HG03520 (cell line): Measurements from ENCODE around the gene CEPT1.
"Not testable (repeated sequence)": the region's sequence is repeated elsewhere in the genome, so short reads cannot be mapped to it uniquely, and the experiment has no call there.

Experiments
- ATAC-seq: cut with Tn5 transposase; IDR thresholded peaks from one replicate; pipeline ENCODE4 v1.9.1; 2021; ENCODE audit warnings: mild to moderate bottlenecking, moderate library complexity; ENCODE audit not compliant: unreplicated experiment

The CEPT1 gene

DNA sequence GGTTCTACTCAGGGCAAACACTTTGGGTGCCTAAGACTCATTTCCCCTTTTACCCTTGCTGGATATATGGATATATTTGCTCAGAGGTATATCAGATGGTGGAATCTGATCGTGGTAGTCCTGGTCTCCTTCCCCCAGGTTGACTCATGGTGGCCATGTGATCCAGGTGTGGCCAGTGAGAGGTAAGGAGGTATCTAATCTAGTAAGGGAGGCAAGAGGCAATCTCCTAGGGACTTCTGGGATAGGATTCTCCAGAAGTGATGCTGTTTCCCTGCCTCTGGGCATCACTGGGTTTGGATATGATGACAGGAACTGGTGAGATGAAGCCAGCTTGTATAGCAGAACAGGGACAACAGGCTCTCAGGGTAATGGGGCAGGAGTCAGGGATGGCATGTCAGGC is 68.9 kb downstream of the CEPT1 start:
- no peak for ATAC-seq

DNA sequence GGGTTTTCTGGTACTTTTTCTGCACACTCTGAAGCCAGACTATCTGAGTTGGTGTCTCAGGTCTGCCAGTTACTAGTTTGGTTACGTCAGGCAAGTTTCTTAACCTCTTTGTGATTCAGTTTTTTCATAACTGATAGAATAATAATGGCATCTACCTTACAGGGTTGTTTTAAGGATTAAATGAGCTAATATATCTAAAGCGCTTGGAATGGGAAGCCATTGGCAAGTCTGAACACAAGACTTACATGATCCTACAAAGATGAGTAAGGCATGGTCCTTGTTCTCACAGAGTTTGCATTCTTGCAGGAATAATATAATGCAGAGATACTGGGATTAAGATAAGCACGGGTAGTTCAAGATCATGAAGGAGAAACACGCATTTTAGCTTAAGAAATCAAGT is 69.6 kb downstream of the CEPT1 start:
- no peak for ATAC-seq

DNA sequence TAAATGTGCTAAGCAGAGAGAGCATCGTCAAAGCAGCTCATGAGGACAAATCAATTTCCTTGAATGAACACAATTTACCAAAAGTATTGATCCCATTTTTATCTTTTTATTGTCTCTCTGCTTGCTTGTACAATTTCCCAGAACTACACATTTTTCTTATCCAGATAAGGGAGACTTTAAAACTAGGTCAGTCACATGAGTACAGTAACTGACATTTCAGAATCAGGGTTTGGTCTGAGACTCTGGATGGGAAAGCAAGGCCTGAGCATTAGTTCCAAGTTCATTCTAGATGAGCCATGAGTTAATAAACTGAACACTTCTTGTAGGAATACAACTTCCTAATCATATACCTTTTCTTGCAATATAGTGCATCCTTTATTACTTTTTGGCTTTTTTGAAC is 71.9 kb downstream of the CEPT1 start:
- ATAC-seq: no peak

DNA sequence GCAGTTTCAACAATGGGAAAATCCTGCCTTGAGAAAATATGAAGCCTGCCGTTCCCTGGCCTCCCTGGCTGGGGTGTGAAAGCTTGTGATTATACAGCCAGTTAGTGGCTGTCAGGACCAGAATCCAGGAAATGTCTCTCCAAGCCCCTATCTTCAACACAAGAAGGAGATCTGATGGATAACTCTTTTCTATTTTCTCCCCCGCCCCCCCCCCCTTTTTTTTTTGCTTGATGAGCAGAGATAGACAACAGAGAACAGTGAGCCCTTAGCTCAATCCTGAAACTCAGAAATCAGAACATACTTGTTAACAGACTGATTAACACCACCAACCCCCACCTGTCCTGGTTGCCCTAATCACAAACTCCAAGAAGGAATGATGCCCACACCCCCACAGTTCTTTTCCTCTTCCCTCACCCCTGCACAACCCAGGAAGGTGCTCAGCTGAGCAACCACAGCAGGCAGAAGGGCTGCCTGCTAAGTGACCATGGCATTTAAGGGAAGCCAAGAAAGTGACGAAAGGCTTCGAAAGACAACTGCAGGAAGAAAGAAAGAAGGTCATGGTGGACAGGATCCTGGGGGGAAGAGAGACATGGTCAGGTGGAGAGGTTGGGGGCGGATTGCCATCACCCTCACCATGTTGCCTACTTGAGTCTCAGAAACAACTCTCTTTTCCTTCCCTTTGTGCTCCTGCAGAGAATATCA is 72.8 kb downstream of the CEPT1 start:
- no peak for ATAC-seq

DNA sequence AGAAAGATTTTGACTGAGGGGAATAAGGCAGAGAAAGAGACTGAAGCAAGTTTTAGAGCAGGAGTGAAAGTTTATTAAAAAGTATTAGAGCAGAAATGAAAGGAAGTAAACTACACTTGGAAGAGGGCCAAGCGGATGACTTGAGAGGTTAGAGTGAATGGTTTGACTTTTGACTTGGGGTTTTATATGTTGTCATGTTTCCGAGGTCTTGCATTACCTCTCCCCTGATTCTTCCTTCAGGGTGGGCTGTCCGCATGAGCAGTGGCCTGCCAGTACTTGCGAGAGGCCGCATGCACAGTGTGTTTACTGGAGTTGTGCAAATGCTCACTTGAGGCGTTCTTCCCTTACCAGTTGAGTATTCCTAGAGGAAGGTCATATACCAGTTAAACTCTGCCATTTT is 73.4 kb downstream of the CEPT1 start:
- ATAC-seq: no peak

DNA sequence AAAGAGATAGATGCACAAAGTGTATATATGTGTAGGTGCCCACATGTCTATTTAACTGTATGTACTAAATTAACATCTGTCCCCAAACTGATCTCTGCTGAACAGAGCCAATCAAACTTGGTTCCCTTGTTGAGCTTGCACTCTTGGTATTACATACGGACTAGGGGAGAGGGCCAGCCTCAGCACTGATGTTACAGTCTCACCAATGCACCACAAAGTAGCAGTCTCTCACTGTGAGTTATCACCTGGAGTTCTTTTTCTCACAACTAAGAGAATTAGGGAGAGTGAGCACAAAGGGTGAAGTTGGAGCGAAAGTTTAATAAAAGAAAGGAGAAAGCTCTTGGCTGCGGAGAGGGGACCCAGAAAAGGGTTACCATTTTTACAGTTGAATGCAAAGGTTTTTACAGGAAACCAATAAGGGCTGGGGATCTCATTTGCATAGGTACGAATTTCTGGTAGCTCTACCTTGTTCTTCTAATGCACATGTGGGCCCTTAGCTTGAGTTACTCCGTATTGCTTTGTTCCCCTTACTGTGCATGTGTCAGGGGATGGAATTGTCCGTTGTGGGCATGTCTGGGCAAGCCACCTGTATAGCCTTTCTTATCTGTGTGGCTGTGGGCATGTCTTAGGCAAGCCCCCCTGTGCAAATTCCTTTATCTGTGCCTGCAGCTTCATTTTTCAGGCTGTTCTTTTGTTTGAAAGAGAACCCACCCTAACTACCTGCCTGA is 74.2 kb downstream of the CEPT1 start:
- ATAC-seq: no peak

DNA sequence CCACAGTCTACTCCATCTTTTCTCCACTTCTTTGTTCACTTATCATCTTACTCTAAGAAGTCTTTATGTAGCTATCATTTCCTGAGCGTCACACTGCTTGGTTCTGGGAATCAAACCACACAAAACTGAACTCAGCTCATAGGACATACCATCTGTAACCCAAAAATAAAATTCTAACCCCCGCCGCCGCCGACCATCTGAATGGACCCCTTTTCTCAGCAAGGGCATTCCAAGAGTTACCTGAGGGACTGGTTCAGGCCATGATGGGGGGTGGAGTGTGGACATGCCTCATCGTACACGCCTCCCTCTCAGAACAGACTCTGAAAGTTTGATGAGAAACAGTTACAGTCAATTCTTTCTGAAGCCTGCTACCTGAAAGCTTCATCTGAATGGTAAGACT is 74.9 kb downstream of the CEPT1 start:
- ATAC-seq: no peak

DNA sequence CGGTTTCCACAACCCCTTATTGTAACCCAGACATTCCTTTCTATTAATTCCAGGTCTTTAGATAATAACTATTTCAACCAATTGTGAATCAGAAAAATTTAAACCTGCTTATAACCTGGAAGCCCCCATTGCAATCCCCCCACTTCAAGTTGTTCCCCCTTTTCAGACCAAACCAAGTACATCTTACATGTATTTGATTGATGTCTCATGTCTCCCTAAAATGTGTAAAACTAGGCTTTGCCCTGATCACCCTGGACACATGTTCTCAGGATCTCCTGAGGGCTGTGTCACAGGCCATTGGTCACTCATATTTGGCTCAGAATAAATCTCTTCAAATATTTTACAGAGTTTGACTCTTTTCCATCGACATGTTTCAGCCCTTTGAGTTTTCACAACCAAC is 75.3 kb downstream of the CEPT1 start:
- ATAC-seq: not testable (repeated sequence)

DNA sequence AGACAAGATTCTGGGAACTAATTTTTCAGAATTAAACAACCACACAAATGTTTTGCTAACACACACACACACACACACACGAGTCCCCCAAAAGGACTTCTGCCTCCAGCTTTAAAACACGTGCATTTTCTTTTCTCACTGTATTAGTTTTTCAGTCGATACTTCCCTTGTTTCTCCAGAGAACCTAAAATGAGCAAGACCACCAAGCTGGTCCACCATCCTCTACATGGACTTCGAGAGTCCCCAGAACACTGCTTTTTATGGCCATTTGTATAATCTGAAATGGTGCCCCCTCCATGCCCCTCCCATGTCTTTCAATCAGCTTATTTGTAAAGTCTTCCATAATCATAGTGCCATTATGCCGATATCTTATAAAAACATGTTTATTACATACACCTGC is 76.7 kb downstream of the CEPT1 start:
- ATAC-seq: no peak

DNA sequence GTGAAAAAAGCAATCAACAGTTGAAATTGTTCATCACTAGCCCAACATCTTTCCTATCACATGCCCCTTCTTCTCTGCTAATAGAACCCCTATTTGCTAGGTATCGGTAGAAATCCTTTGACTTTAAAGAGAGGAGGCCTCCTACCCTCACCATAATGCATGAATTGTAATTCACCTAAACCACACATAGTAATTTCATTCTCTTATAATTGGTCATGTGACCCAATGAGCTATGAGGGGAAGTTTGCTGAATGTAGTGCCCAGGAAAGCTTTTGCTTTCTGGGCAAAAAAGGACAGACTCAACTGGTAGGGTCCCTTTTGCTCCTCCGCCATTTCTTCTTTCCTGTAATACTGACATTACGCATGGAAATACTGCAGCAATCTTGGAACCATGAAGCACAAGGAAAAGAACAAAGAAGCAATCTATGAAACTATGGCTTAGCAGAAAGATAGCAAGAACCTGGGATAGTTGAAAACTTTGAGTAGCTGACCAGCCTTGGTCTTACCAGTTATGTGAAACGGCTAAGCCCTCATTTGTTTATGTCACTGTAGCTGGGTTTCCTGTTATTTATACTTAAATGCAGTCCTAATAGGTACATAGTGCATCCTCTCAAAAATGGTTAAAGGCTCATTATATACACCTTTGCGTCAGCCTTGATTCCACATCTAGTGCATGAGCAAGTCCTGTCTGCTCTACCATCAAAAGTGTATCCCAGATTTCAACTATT is 77.3 kb downstream of the CEPT1 start:
- ATAC-seq: no peak

DNA sequence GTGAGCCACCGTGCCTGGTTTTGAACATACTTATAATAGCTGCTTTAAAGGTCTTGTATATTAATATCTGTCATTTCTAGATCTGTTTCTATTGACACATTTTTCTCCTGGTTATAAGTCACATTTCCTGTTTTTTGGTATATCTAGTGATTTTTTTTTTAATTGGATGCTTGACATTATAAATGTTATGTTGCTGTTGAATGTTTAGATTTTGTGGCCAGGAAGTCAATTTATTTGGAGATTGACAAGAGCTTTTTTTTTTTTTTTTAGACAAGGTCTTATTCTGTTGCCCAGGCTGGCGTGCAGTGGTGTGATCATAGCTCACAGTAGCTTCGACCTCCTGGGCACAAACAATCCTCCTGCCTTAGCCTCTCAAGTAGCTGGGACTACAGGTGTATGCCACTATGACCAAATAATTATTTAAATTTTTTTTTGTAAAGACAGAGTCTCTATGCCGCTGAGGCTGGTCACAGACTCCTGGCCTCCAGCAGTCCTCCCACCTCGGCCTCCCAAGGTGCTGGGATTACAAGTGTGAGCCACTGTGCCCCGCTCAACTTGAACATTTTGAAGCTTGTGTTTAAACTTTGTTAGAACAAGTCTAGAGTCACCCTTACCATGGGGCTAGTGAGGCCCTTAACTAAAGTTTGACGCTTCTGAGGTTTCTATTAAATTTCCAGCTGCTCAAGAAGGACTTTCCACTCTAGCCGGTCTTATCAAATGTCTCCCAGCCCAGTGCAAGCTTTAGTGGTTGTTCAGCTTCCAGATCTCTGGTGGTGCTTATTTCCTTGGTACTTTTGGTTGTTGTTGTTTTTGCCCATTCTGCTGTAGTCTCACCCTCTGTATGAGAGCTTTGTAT is 78.9 kb downstream of the CEPT1 start:
- ATAC-seq: no peak

DNA sequence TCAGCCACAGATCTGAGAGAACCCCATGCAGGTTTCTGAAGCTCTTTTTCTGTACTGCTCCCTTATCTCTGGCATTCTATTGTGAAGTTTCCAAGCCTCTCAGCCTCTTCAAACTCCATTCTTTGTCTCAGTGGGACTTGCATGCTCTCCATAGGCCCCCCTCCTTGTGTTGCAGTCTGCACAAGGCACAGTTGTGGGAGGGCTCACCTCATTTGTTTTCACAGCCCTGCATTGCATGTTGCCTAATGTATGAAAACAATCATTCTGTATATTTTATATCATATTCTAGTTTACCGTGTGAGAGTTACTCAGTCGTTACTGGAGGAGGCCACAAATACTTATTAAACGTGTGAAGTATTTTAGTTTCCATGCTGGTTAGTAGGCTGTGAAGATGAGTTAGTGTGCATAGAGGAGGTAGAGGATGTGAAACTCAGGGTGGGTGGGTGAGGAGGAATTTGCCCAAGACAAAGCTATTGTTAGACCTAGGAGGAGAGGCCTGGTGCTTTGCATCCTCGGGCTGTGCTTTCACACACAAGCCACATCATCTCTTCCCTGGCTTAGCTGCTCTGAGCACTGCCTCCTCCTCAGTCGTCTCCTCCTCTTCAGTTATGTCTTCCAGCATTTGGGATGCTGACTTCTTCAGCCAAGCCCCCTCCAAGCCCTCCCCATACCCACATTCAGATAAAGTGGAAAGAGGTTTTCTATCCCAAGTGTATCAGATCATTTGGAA is 79.7 kb downstream of the CEPT1 start:
- ATAC-seq: peak; percentile 21

DNA sequence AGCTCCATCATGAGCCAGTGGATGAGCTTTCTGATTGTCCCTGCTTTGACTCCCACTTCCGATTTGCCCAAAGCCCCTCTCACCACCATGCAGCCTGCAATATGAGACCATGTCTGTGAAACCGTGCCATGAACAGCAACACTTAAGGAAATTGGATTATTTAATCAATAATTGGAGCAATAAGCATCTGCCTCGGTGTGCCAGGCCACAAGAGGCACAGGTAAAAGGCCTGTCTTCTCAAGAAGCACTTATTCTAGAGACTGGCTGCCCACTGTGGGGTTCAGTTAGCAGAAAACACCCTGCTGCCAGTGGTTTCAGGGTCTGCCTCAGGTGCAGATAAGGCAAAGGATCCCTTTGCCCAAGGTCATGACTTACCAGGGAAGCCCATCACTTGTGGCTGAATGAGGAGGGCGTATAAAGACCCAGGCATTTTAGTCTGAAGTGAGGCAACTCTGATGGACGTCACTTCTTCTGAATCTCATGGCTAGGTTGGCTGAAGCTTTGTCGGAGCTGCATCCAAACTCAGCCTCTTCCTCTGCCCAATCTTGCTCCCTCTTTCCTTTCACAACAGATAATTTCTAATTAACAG is 80.4 kb downstream of the CEPT1 start:
- no peak for ATAC-seq

DNA sequence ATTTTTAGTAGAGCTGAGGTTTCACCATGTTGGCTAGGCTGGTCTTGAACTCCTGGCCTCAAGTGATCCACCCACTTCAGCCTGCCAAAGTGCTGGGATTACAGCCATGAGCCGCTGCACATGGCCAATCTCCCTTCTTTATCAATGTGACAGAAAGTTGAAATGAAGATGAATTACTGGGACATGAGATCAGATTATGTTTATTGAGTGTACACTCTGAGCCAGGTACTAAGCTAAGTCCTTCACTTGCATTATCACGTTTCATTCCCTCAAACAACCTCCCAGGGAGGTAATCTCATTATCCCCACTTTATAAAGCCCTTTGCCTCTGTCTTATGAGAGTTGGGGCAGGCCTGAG is 81.2 kb downstream of the CEPT1 start:
- no peak for ATAC-seq

DNA sequence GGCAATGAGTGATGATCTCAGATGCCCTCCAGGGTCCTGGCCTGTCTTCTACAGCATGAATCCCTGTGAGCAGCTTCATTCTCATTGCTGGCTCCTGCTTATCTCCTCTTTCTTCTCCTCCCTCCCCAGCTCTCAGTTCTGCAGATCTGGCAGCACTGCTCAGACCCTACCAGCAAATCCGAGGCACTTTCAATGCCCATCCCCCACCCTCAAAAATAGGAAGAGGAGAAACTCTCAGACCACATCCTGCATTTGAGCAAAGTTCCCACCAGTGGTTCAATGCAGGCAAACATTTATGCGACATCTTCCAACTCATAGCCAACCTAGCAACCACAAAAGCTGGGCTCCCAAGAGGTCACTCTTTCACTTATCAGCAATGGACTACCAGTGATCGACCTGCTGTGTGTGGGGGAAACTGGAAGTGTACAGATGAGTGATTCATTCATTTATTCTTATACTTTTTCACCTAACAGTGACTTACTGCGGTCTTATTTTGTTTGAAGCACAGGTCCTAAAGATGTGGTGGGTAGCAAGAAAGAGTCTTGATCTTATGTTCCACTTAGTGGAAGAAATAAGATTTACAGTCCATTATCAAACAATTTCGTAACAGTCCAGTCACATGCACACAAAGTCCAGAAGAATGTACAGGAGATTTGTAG is 81.7 kb downstream of the CEPT1 start:
- peak; percentile 57 for ATAC-seq

DNA sequence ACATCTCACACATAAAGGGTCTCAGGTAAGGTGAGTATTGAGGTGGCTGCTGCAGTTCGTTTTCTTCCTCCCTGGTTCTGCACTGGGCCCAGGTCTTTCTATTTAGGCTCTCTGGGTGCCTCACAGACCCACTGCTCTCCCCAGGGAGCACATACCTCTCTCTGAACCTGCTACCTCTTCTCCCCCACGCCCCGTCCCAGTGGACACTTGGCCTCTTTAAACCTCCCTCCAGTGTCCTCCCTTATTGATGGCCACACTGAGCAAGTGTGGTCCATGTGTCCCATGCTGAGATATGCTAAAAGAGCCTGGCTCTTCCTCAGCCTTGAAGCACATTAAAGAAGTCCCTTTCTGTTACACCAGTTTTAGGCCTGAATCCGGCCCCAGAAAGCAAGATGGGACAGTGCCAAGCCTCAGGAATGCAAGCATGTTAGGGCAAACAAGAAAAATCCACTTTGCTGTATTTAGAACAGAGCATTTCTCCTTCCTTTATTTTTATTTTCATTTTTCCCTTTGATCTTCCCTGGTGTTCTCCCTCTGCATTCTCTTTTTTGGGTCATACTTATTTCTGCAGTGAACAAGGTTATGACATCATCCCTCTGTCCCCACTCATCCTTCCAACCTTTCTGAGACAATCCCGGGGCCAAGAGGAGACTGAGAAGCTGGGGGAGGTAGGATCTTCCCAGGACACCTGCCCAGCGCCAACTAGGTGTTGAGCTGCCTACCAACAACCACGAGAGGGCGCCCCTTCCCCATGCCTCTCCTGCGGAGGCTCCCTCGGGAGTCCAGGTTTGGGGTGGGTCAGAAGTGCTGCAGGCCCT is 82.5 kb downstream of the CEPT1 start:
- ATAC-seq: peak; percentile 1

DNA sequence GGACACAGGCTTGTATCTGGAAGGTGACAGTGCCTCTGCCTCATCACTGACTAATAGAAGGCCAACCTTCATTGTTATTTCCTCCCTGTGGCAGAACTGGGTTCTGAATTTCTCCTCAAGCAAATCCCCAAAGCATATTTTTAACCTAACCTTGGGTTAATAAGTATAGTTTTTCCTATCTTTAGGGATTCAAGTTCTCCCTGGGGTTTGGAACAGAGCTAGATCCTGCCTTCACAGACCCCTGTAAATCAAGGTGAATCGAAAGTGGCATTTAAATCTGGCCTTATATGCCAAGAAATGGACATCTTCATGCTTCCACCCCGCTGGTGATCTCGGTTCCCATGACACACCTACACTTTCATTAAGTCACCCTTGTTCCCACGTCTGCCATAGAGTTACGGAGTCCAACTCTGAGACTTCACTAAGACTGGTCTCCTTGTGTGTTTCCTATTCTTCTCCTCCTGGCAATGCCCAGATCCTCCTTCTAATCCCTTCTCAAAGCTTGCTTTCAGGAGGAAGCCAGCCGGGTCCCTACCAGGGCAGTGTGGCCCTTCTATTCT is 83.2 kb downstream of the CEPT1 start:
- no peak for ATAC-seq

DNA sequence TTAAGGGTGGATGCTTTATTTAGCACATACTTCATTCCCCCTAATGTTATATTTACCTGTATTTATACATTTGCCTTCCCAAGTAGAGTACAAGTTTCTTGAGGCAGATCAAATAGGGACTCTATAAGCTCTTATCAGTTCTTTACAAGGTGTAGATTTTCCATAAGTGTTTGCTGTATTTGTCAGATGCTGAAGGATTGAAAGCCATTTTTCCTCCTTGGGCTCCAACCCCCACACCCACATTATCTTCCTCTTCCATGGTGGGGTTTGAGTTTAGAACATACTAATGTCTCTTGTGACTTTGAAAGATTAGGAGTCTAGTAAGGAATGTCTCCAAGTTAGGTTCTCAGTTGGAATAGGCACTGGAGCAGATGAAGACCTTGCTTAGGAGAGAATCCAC is 85.1 kb downstream of the CEPT1 start:
- no peak for ATAC-seq
